ENCODE measurements around the gene PTPDC1.
"Not testable (repeated sequence)": the region's sequence is repeated elsewhere in the genome, so short reads cannot be mapped to it uniquely, and the experiment has no call there.

Gene PTPDC1

DNA sequence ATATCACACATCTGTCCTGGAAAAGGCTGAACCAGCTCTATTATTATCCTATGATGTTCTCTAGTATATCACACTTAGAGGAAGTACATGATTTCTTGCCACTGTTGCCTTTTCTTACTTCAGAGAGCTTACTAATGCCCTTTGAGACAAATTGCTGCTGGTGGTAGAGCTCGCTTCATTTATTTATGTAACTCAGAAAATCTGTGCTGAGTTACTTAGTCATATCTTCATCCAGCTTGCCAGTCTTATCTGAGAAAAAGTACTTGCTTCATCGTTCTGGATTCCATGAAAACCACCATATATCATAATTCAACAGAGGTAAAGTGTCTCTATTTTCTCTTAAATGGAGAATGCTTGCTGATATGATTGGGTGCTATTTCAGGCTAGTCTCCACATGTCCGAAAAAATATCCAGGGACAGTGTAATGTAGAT, 26.6 kb downstream of the PTPDC1 start:
- Mint-ChIP-seq H3K36me3 (ENCODE audit: low read depth) (peaks cover 5% of the 10 kb centered on the region), H3K4me1 (no peaks in the 10 kb centered on the region), H3K4me3 (no peak overlapping the region)

GRCh38 chr9:94111446-94111845, 27.2 kb downstream of the PTPDC1 start:
- Mint-ChIP-seq H3K9me3 (no peaks in the 10 kb centered on the region), H3K4me3 (no peak overlapping the region), H3K36me3 (ENCODE audit: low read depth) (peaks cover 5% of the 10 kb centered on the region), H3K27ac (no peak overlapping the region), H3K27me3 (no peaks in the 10 kb centered on the region), H3K4me1 (no peaks in the 10 kb centered on the region)
- no peak for ATAC-seq
- DNase-seq: no peak

More for the DNA sequence above, 26.6 kb downstream of the PTPDC1 start:
- H3K9me3 Mint-ChIP-seq: no peaks in the 10 kb centered on the region
- ATAC-seq: no peak
- no peak overlapping the region for H3K27ac Mint-ChIP-seq
- no peak for DNase-seq
- H3K27me3 Mint-ChIP-seq: no peaks in the 10 kb centered on the region

- Mint-ChIP-seq H3K4me1 (no peaks in the 10 kb centered on the region), H3K9me3 (no peaks in the 10 kb centered on the region), H3K36me3 (ENCODE audit: low read depth) (peaks cover 5% of the 10 kb centered on the region), H3K27me3 (no peaks in the 10 kb centered on the region), H3K27ac (no peak overlapping the region), H3K4me3 (no peak overlapping the region)
- ATAC-seq: no peak
- no peak for DNase-seq
Measured at GRCh38 chr9:94112716-94113465, 28.6 kb downstream of the PTPDC1 start.

GRCh38 chr9:94120088-94120487, 35.8 kb downstream of the PTPDC1 start:
- not testable (repeated sequence) for H3K36me3 Mint-ChIP-seq (ENCODE audit: low read depth); H3K4me3 Mint-ChIP-seq; H3K4me1 Mint-ChIP-seq; ATAC-seq; H3K27me3 Mint-ChIP-seq; H3K27ac Mint-ChIP-seq; DNase-seq
- peaks cover 12% of the 10 kb centered on the region for H3K9me3 Mint-ChIP-seq

DNA sequence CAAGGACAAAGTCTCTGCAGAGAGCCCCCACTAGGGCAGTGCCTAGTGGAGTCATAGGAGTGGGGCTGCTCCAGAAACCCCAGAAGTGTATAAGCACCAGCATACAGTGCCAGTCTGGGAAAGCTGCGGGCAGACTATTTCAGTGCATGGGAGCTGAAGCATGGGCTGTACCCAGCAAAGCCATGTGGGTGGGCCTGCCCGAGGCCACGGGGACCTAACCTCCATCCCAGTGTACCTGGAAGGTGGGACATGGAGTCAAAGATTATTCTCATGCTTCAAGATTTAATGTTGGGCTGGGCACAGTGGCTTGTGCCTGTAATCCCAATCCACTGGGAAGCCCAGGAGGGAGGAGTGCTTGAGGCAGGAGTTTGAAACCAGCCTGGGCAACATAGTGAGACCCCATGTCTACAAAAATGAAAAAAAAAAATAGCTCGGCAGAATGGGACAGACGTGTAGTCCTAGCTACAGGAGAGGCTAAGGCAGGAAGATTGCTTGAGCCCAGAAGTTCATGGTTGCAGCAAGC, 36.7 kb downstream of the PTPDC1 start:
- peaks cover 12% of the 10 kb centered on the region for H3K9me3 Mint-ChIP-seq
- ATAC-seq: no peak
- no peak overlapping the region for H3K27ac Mint-ChIP-seq
- H3K36me3 Mint-ChIP-seq (ENCODE audit: low read depth): peaks cover 5% of the 10 kb centered on the region
- no peaks in the 10 kb centered on the region for H3K4me1 Mint-ChIP-seq
- no peak for DNase-seq
- H3K27me3 Mint-ChIP-seq: no peaks in the 10 kb centered on the region
- no peak overlapping the region for H3K4me3 Mint-ChIP-seq

DNA sequence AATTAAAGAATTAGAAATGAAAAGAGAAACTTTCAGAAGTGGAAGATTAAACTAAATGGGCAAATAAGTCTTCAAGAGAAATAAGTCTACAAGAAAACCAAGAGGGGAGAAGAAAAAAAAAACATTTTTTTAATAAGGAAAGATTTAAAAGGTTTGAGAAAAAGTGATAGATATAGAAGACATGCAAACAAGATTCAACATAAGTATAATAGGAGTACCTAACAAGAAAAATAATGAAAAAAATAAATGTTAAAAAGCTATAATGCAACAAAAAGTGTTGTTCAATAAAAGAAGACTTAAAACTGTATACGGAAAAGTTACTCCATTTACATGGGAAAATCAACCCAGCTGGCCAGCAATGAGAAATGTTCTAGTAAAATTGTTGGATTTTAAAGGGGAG, 42.6 kb downstream of the PTPDC1 start:
- H3K27me3 Mint-ChIP-seq: no peaks in the 10 kb centered on the region
- ATAC-seq (no peak), DNase-seq (no peak)
- no peaks in the 10 kb centered on the region for H3K4me1 Mint-ChIP-seq
- H3K27ac Mint-ChIP-seq: no peak overlapping the region
- peaks cover 43% of the 10 kb centered on the region for H3K9me3 Mint-ChIP-seq
- H3K36me3 Mint-ChIP-seq (ENCODE audit: low read depth): peaks cover 15% of the 10 kb centered on the region
- H3K4me3 Mint-ChIP-seq: no peak overlapping the region

DNA sequence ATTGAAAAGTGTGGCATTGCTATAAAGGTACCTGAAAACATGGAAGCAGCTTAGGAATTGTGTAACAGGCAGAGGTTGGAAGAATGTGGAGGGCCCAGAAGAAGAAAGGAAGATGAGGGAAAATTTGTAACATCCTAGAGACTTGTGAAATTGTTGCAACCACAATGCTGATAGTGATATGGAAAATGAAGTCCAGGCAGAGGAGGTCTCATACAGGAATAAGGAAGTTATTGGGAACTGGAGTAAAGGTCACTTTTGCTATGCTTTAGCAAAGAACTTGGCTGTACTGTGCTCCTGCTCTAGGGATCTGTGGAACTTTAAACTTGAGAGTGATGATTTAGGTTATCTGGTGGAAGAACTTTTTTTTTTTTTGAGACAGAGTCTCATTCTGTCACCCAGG, 43.5 kb downstream of the PTPDC1 start:
- Mint-ChIP-seq H3K27ac (no peak overlapping the region), H3K9me3 (peaks cover 43% of the 10 kb centered on the region), H3K36me3 (ENCODE audit: low read depth) (peaks cover 15% of the 10 kb centered on the region), H3K4me1 (no peaks in the 10 kb centered on the region), H3K27me3 (no peaks in the 10 kb centered on the region), H3K4me3 (no peak overlapping the region)
- DNase-seq (no peak), ATAC-seq (no peak)

DNA sequence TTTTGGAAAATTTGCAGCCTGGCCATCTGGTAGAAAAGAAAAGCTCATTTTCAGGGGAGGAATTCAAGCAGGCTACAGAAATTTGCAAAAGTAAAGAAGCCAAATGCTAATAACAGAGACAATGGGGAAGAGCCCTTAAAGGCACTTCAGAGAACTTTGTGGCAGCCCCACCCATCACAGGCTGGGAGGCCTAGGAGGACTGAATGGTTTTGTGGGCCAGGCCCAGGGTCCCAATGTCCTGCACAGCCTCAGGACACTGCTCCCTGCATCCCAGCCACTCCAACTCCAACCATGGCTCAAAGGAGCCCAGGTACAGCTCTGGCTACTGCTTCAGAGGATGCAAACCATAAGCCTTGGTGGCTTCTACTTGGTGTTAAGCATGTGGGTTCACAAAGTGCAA, 44.3 kb downstream of the PTPDC1 start:
- DNase-seq (no peak), ATAC-seq (no peak)
- no peak overlapping the region for H3K27ac Mint-ChIP-seq
- no peaks in the 10 kb centered on the region for H3K4me1 Mint-ChIP-seq
- peaks cover 13% of the 10 kb centered on the region for H3K36me3 Mint-ChIP-seq (ENCODE audit: low read depth)
- H3K27me3 Mint-ChIP-seq: no peaks in the 10 kb centered on the region
- H3K9me3 Mint-ChIP-seq: peaks cover 43% of the 10 kb centered on the region
- no peak overlapping the region for H3K4me3 Mint-ChIP-seq

GRCh38 chr9:94134629-94135028, 50.4 kb downstream of the PTPDC1 start:
- no peaks in the 10 kb centered on the region for H3K36me3 Mint-ChIP-seq (ENCODE audit: low read depth)
- no peak overlapping the region for H3K4me3 Mint-ChIP-seq
- peaks cover 2% of the 10 kb centered on the region for H3K9me3 Mint-ChIP-seq
- H3K27ac Mint-ChIP-seq: no peak overlapping the region
- H3K27me3 Mint-ChIP-seq: no peaks in the 10 kb centered on the region
- DNase-seq: no peak
- H3K4me1 Mint-ChIP-seq: peaks cover under 1% of the 10 kb centered on the region
- ATAC-seq: no peak

DNA sequence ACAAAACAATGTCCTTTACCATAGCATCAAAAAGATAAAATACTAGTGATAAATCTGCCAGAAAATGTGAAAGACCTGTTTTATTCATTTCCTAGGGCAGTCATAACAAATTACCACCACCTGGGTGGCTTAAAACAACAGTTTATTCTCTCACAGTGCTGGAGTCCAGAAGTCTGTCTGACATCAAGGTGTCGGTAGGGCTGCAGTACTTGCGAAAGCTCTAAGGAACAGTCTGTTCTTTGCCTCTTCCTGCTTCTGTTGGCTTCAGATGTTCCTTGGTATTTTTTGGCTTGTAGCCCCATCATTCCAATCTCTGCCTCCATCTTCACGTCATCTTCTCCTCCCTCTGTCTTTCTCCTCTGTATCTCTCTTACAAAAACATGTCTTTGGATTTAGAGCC, 51.0 kb downstream of the PTPDC1 start:
- H3K9me3 Mint-ChIP-seq: no peaks in the 10 kb centered on the region
- no peak overlapping the region for H3K27ac Mint-ChIP-seq
- H3K27me3 Mint-ChIP-seq: no peaks in the 10 kb centered on the region
- no peak overlapping the region for H3K4me3 Mint-ChIP-seq
- no peaks in the 10 kb centered on the region for H3K36me3 Mint-ChIP-seq (ENCODE audit: low read depth)
- no peak for ATAC-seq
- no peak for DNase-seq
- H3K4me1 Mint-ChIP-seq: peaks cover 1% of the 10 kb centered on the region

DNA sequence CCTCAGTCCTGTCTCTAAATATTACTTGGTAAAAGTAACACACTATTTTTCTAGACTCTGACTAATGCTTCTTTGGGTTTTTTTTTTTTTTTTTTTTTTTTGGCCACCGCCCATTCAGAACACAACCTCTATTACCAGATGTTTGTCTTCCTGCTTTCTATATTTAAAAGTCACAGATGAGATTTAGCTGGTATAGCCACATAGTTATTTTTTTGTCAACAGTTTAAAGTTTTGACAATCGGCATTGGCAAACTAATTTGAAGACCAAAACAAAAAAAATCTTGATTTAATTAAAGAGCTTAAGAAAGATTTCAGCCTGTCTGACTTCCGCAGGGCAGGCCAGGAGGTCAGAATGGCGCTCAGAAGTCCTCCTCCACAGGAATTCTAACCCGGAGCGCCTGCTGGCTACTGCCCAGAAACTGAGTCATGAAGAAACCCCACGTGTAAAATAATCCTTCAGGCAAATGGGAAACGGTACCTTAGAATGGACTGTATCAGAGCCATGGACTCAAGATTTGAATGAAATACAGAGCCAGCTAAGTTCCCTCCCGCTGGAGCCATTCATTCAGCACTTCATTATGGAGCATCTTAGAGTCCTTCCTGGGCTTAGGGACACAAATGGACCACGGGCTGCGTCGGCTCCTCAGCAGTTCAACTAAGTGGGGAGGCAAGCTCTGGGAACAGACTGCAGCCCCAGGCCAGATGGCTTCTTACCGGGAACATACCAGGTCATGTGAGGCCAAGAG, 55.6 kb downstream of the PTPDC1 start:
- H3K4me3 Mint-ChIP-seq: no peak overlapping the region
- DNase-seq (no peak), ATAC-seq (no peak)
- H3K36me3 Mint-ChIP-seq (ENCODE audit: low read depth): no peaks in the 10 kb centered on the region
- no peaks in the 10 kb centered on the region for H3K27me3 Mint-ChIP-seq
- no peak overlapping the region for H3K27ac Mint-ChIP-seq
- H3K4me1 Mint-ChIP-seq: peaks cover 1% of the 10 kb centered on the region
- H3K9me3 Mint-ChIP-seq: no peaks in the 10 kb centered on the region

GRCh38 chr9:94140418-94140780, 56.1 kb downstream of the PTPDC1 start:
- H3K4me1 Mint-ChIP-seq: peaks cover 1% of the 10 kb centered on the region
- DNase-seq (no peak), ATAC-seq (no peak)
- no peak overlapping the region for H3K4me3 Mint-ChIP-seq
- H3K36me3 Mint-ChIP-seq (ENCODE audit: low read depth): no peaks in the 10 kb centered on the region
- no peaks in the 10 kb centered on the region for H3K9me3 Mint-ChIP-seq
- no peaks in the 10 kb centered on the region for H3K27me3 Mint-ChIP-seq
- H3K27ac Mint-ChIP-seq: no peak overlapping the region

DNA sequence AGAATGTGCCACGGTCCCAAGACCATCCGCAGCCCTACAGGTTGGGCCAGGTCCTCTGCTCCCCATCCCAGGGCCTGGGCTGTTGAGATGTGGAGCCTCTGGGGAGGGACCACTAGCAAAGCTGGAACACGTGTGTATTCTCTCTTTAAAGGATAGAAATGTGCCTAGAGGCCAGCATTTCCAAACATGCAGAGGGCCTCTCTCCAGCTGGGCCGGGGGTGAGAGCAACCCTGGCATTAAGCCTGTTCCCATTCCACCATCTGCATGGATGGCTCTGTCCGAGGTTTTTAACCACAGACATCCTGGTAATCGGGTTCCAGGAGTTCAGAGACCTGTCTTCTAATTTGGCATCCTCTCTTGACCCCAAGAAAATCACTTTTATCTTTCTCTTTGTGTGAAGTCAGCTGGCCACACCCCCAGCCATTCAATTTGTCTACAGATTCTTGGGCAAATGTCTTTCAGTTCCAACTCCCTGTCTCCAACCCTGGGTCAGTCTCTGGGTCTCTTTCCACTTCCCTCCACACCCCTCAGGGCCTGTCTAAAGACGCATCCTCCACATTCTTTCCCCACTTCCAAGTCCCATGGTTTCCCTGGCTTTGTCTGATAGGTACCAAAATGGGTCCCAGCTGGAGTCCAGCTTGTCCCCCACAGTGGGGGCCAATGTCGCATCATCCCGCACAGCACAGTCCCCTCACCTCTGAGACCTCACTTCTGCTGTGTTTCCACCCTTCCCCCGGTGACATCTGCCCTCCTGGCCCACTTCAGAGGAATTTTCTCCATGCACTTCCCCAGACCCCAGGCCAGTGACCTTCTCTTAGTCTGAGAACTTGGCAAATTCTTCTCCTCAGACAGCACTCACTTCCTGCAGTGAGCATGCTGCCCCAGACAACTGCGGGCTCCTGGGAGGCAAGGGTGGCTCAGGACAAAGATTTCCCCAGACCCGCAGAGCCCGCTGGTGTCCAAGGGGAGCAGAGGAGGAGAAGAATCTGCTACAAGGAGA, 56.8 kb downstream of the PTPDC1 start:
- H3K4me3 Mint-ChIP-seq: no peak overlapping the region
- no peak for DNase-seq
- no peaks in the 10 kb centered on the region for H3K27me3 Mint-ChIP-seq
- H3K4me1 Mint-ChIP-seq: peaks cover 1% of the 10 kb centered on the region
- no peaks in the 10 kb centered on the region for H3K36me3 Mint-ChIP-seq (ENCODE audit: low read depth)
- no peak for ATAC-seq
- H3K27ac Mint-ChIP-seq: no peak overlapping the region
- no peaks in the 10 kb centered on the region for H3K9me3 Mint-ChIP-seq

GRCh38 chr9:94142353-94142752, 58.1 kb downstream of the PTPDC1 start:
- Mint-ChIP-seq H3K36me3 (ENCODE audit: low read depth) (no peaks in the 10 kb centered on the region), H3K27ac (no peak overlapping the region), H3K9me3 (no peaks in the 10 kb centered on the region), H3K4me3 (no peak overlapping the region), H3K27me3 (no peaks in the 10 kb centered on the region), H3K4me1 (peaks cover 1% of the 10 kb centered on the region)
- ATAC-seq (no peak), DNase-seq (no peak)
